SH-SY5Y (cell line): ENCODE results near the gene PRDM16.

Experiments used
- GATA2 ChIP-seq: IDR thresholded peaks from 2 replicates; pipeline ENCODE4 v1.6.1; 2011; ENCODE audit warnings: mild to moderate bottlenecking, low read depth, low read length
- GATA3 ChIP-seq: IDR thresholded peaks from 2 replicates; pipeline ENCODE4 v1.6.1; 2011; ENCODE audit warnings: low read depth, mild to moderate bottlenecking, low read length, moderate library complexity

- TF ChIP-seq GATA3 (no peak), GATA2 (no peak)
Observed at GRCh38 chr1:3155056-3155925, 86.3 kb downstream of the PRDM16 start.
